Activated gamma-delta T cell treated with anti-CD3 and anti-CD28 coated beads, Interleukin-2, amount 50 U/mL, for 16 hours (primary cell): ENCODE data around the gene POM121L2.

ENCODE experiments used
- DNase-seq: peaks from one replicate; pipeline ENCODE4 v3.0.0-alpha.2; 2020; ENCODE audit warnings: low read depth

The POM121L2 gene

DNA sequence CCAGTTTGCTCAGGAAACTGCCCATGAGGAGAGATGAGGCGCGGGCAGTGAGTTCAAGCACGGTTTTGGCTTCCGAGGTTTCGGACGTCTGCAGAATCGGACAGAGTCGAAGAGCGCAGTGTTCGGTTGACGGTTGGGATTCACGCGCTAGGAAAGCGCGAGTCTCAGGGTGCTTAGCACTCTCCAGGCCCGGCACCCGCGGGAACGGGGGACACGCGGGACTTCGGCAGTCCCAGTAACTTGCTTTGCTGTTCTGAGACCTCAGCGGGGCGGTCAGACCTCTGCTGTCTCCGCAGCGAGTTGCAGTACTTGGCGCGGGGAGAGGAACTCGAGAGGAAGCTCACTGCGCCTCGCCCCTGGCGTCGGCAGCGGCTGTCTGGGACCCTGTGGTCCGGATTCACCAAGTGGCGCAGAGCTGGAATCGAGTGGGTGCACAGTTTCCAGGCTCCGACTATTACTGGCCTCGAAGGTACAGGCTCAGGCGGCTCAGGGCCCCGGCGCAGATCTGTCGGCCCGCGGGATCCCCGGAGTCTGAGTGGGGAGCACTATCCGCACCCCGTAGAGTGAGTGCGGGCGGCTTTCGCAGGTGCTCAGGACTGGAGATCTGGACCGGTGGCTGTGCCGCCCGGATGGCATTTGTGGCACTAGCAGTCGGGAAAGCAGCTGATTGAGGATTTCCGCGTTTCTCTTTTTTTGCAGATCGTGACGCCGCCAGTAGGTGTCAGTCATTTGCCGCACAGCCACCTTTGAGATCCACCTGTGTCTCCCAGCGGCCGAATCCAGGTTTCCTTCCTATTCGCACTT, at the start of gene POM121L2:
TSS of gene POM121L2 (minus strand) at position 128 of the 804 bp plus-strand sequence. CDS start at position 25, 103 bp downstream.
- DNase-seq, result peak; percentile 33

DNA sequence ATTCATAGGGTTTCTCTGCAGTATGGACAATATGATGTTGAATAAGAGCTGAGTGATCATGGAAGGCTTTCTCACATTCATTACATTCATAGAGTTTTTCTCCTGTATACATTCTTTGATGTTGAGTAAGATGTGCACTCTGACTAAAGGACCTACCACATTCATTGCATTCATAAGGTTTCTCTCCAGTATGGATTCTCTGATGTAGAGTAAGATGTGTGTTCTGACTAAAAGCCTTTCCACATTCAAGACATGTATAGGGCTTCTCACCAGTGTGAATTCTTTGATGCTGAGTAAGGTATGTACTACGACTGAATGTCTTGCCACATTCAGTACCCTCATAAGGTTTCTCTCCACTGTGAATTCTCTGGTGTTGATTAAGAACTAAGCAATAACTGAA, 47.2 kb upstream of the POM121L2 start:
- no peak for DNase-seq

DNA sequence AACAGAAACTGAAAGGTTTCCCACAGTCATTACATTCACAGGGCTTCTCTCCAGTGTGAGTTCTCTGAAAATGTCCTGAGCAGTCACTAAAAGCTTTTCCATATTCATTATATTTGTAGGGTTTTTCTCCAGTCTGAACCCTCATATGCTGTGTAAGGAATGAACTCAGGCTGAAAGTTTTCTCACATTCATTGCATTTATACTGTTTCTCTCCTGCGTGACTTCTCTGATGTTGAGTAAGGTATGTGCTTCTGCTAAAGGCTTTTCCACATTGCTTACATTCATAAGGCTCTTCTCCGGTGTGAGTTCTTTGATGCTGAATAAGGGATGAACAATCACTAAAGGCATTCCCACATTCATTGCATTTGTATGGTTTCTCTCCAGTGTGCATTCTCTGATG, 46.7 kb upstream of the POM121L2 start:
- no peak for DNase-seq

DNA sequence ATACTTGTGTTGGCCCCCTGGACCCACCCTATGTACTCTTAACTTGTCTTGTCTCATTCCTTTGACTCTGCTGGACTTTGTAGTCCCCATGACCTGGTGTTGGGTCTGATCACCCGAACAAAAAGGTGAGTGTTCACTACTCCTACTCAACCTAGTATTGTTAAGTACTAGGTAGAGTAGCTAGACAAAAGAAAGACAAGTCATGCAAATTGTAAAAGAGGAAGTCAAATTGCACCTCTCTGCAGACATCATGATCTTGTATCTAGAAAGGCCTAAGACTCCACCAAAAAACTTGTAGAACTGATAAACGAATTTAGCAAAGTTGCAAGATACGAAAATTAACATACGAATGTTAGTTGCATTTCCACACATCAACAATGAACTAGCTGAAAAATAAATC, 40.8 kb upstream of the POM121L2 start:
- no peak for DNase-seq

DNA sequence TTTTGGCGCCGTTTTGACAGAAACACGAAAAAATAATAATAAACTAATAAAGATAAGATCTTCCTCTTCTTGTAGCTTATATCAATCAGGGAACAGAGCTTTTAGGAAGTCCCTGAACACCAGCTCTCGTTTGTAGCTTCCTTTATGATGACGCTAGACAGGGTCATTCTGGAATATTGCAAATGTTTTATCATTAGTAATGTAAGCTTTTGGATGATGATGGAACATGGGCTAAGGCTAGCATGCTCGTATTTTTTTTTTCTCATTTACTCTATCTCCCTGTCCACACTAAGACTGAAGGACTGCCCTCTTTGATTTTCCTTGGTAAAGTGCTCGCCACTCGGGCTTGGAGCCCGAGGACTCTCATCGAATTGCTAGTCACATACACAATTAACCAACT, 22.1 kb upstream of the POM121L2 start:
- no peak for DNase-seq

DNA sequence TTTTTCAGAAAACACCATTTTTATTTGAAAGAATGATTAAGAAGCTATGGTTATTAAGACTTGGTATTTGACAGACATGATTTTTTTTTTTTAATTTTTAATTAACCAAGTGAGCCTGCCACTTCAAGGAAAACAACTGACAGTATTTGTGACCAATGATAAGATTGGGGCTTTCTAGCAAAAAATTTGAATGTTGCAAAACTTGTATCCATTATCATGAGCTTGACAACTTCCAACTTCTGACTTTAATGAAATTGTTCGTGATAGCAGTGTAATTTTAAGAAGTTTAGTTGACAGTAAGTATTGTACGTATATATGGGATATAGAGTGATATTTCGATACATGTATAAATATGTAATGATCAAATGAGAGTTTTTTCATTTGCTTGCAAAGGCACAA, 21.6 kb upstream of the POM121L2 start:
- DNase-seq, result no peak

DNA sequence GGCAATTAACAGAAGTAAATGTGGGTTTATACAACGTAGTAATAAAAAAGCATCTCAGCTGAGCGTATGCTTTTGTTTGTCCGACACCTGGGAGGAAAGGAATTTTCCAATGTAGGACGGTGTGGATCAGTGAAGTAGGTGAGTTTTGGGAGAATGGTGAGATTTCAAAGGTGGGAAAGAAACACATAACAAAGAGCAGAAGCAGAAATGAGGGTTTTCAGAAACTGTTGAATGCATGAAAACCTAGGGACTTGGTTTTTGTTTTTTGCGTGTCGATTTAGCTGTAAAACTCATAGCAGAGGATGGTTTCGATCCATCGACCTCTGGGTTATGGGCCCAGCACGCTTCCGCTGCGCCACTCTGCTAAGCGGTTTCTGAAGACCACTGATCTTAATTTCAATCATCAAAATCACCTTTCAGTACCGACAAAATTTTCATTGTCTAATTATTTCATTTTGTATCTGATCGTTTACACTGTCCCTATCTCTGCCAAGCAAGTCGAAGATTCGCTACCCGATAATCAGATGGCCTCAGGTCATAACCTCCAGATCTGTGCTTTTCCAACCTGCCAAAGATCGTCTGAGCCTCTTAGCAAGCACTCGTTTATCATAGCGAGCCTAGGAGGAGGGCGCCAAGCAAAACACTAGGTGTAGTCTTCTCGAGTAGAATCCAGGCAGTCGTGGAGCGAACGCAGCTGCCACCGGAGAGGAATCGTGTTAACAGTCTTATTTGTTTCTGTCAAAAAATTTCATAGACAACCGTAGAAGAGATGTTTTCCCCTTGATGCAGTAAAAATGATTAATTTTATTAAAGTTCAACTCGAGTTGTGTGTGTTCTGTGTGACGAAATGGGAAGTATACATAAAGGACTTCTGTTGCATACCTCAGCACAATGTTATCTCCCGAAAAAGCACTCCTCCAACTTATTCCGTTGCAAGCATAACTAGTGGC, 20.9 kb upstream of the POM121L2 start:
- DNase-seq, result no peak

DNA sequence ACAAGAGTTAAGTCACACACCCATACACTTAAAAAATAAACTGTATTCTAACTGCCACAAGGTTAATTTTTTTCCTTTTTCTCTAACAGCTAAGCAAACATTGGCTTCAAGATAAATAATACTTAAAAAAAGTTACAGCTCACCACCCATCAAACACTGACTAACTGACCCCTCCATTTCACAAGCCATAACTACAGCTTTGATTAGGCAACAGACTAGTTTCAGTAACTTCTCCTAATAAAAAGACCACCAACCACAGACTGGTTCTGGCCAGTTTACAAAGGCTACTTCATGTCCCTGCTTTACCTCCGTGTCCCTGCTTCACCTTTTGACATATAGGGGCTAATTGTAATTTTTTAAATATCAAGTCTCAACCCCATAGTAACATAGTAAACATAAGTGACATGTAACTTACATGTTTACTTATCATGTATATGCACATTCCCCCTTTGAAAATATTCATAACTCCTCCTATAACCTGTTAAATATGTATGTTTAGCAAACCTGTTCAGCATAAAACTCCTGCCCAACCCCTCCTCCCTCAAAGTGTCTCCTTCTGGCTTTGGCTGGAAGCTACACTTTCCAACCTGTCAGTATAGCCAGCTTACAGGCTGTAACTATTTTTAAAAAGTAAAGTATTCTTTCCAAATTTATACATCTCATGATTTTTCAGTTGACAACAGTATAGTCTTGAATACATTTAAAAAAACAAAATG, 15.1 kb upstream of the POM121L2 start:
- DNase-seq, result no peak

DNA sequence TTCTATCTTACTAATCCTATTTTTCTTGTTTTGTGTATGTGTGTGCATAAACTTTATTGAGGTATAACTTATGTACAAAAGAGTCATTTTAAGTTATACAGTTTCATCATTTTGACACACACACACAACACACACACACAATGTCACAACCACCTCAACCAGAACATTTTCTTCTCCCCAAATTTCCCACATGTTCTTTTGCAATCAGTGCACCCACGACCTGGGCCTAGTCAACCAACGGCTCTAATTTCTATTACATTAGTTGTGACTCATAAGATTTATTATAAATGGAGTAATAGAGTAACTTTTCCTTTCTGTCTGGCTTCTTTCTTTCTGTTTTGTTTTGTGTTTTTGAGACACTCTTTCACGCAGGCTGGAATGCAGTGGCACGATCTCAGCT, 9.8 kb upstream of the POM121L2 start:
- DNase-seq, result no peak

DNA sequence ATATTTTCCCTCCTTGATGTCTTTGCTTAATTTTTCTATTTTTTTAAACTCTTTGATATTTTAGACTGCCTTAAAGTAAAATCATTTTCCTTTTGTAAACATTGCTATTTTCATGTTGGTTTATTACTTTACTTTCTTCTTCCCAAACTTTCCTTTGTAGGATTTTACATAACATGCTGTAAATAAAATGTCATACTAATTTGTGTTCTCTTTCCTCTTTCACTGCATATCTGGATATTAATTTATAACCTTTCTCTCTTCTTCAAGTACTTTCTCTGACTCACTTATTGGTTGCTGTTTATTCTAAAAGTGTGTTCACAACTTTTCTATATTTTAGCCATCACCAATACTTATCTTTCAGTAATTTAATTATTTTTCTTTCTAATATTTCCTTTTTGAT, 9.3 kb upstream of the POM121L2 start:
- DNase-seq, result no peak

DNA sequence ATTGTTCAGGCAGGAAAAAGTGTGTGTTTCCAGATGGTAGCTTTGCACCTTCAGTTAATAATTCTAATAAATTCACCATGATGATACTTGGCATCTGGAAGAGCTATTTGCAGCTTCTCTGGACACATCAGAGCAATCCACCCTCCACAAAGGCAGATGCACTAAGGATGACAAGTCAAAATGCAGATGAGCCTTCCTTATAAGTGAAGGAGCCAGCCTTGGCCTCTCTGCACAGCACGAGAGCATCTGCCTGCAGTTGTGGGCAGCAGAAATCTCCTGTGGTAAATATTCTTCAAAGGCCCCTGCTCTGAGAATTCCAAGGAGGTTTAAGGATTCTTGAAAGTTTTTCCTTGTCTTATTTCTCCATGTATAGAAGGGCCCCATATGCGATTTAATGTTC, 6.9 kb upstream of the POM121L2 start:
- DNase-seq, result no peak

DNA sequence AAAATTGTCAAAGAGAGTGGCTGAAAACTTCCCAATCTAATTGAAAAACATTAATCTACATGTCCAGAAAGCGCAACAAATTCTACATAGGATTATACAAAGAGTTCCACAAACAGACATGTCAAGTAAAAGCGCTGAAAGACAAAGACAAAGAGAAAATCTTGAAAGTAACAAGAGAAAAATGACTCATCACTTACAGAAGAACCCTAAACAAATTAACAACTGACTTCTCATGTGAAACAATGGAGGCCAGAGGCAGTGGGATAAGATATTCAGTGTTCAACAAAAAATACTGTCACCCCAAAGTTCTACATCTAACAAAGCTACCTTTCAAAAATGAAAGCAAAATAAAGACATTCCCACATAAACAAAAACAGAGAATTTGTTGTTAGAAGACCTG, 2.0 kb upstream of the POM121L2 start:
- DNase-seq, result no peak

DNA sequence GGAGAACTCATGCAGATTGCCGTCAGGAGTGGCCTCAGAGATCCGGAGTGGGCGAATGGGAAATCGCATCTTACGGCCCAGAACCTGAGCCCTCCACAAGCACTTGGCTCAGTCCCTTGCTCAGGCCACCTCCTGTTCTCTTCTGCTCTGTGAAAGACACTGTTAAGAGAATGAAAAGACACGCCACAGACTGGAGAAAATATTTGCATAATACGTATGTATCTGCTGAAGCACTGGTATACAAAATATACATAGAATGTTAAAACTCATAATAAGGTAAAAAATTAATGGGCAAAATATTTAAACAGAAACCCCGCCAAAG, 838 bp upstream of the POM121L2 start:
- no peak for DNase-seq

DNA sequence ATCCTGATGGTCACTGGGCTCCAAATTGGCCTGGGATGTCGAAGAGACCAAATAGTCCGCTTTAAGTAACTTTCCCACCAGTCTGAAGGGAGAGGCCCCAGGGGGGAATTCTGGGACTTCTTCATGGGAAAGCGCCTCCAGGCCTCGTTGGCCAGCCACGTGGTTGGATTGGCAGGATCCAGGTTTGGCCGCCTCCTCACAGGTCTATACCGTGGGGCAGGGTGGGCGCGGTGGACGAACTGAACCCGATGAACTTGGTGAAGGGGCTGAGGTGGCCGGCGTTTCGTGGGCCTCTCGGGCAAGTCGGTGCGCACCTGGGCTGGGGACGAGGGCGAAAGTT, 297 bp downstream of the POM121L2 start:
- no peak for DNase-seq

DNA sequence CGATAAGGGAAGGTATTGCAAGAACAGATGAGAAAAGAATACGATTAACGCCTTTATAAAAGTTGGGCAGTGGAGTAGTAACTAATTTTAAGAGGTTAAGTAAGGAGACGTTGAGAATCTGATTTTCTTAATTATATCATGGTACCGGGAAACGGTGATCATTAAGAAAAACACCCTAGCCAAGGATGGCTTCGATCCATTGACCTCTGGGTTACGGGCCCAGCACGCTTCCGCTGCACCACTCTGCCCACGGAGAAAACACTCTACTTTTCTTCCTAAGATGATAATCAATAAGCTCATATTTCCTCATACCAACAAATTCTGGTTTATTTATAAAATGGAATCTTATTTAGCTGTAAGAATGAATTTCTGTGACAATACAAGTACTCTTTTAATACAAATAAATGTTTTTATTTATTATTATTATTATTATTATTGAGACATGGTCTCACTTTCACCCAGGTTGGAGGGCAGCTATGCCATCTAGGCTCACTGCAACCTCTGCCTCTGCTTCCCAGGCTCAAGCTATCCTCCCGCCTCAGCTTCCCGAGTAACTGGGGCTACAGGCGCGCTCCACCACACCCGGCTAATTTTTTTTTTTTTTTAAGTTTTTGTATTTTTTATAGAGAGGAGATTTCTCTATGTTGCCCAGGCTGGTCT, 8.3 kb downstream of the POM121L2 start:
- DNase-seq, result no peak

DNA sequence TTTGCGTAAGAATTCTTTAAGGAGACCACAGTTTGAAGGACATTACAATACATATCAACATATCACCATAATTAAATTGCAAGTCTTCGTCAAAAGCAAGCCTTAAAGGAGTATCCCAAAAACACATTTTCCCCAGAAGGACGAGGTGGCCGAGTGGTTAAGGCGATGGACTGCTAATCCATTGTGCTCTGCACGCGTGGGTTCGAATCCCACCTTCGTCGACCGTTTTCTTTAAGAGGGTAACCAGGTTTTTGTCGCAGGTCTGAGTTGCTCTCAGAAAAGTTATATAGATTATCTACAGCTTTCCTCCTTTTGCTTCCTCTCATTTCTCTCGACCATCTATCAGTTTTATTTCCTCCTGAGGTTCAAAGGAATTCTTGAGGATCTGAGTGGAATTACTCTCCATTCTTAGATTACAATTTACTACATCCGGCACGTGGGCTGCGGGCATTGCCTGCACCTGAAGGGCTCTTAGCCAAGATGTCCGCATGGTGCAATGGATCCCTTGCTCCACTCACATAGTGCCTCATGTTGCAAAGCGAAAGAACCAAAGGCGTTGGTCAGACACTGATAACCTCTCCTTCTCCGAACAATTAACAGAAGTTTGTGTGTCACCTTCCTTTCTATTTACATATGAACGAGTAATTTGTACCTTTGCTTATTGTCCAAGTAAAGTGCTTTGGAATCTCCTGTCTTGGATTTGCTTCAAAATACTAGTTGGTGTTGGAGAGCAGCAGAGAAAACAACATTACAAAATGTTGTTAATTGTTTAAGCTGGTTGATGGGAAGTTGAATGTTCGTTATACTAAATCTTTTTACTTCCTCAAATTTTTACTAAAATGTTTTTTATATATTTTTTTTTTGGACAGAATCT, 14.0 kb downstream of the POM121L2 start:
- no peak for DNase-seq

DNA sequence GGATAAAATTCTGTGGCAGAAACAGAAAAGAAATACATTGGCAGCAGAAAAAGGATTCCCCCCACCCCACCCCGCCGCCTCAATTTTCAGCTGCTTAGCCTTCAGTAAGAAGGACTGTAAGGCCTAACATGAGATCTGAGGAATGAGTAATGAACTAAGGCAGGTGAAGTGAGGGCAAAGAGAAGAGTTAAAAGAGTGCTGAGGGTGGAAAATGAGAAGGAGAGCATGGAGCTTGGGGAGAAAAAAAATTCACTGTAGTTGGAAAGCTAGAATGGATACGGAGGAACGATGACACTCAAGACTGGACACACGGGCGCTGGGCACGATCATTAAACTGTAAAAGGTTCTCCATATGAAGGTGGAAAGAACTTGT, 14.6 kb downstream of the POM121L2 start:
- DNase-seq, result no peak

DNA sequence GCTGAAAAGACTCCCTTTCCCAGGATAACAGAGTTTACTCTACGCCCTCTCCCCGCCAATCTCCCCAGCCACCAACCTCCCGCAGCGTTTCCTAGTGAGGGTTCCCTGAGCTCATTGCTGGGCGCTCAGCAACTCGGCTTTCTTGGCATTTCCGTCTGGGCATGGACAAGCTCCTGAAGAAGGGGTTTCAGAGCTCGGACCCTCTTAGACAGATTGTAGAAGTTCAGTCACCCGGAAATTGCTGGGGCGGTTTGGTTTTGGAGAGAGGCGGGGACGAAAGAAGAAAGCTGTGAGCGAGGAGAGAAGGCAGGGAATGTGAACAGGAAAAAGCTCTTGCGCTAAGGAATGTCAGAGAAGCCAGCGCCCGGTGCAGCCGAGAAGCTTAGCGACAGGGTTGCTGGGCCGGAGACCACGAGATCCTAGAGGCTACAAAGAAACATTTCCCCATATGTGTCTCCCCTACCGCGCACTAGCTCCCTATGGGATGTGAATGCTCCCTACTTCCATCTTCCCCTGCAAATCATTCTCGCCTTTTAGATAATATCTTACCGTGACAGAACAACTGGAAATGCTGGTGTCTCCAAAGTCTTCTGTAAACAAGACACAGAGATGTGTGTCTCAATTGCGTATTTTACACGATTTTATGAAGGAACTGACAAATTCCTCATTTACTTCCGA, 15.8 kb downstream of the POM121L2 start:
- DNase-seq, result no peak

DNA sequence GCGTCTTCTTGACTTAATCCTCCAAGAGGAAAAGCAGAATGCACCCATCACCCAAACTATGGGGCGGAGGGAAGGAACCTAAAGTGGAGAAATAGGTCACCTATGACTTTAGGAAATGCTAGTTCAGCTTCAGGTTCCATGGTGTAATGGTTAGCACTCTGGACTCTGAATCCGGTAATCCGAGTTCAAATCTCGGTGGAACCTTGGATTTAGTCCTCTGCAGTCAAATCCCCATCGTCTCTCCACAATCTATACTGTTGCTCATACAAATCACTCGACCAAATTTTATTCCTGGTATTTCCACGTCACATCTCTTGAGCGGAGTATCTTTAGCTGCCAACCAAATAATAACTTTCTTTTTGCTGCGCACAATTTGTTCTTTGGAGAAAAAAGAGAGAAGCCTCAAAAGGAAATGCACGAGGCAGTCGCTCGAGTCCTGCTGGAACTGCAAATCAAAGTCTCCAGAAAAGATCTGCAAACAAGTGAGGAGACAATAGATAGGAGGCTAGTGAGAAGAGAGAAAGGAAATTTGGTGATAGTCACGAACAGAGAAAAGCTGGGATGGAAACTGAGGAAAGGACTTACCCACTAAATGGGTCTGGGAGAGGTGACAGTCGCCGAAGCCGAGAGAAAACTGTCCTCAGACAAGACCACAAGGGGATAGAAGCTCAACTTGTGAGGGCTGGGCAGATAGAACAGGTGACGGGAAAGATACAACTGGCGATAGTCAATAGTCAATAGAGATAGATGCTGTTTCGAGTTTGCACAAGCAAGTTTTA, 16.6 kb downstream of the POM121L2 start:
- DNase-seq, result no peak

DNA sequence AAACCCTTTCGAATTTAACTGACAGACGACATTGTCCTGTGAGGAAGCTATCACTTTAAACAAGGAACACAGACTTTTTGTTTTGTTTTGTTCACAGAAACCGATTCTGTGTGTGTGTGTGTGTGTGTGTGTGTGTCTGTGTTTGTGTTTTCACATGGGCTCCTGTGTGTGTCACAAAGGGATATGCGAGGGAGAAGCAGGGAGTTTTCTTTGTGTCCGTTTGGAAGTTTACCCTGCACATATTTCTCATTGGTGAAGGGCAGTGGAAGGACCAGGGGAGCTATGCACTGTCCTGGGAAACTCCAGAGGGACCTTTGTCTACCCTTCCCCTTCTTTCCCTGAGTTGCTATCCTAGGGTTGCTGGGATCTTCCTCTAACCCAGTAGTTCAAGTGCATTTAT, 17.7 kb downstream of the POM121L2 start:
- no peak for DNase-seq
